ENCODE data around the gene GPC3. TPM values are rescaled to one million over a fixed set of nuclear protein-coding genes. Genes with fewer than 3 reads are reported as not detected.
"Not testable (repeated sequence)": the region's sequence is repeated elsewhere in the genome, so short reads cannot be mapped to it uniquely, and the experiment has no call there.

GPC3 gene
- polyA plus RNA-seq, 4 donors, result 980 to 2,545 (median 1,382) TPM

DNA sequence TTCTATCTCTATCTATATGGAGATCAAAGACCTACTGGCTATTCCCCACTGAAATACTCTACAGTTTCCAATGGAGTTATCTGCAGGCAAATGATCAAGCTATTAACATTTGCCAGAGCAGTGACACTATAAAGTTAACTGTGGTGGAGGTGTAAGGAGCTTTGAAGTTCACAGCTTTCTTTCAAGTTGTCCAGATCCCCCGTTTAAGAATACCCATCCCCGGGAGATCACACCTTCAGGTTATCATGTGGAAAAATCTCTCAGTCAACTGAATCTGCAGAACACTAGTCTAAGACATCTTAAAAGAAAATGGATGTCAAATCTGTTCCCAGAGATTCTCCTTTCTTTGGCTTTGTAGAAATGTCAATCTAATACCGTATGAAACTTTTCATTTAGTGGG, 80.1 kb downstream of the GPC3 start:
- DNase-seq (ENCODE audit: low read depth in 4 of 4, low spot score in 3 of 4), result no peak

DNA sequence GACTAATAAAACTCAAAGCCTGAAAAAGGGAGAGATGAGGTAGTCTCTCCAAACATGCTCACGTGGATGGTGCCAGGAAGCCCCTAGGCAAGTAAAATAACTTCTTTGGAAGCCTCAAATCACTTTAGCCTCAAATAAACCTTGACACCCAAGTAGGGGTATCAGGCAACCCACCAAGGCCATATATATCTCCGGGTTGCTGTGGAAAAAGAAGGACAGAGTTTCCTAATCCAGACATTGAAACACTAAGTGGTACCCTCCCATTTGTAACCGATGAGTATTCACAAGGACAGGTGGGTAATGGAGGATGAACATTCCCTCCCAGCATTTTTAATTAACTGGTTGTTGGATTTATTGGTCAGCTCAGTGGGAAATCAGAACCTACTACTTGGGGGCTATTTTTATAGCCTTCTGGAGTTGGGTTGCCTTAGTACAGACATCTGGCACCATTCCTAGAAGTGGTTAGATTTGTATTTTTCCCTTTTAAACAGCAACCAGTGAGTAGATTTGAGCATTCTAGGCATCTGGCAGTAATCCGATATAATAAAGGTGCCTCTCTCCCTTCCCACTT, 87.7 kb downstream of the GPC3 start:
- peak in 1 of 4 donors; percentile 40 for DNase-seq (ENCODE audit: low read depth in 4 of 4, low spot score in 3 of 4)

DNA sequence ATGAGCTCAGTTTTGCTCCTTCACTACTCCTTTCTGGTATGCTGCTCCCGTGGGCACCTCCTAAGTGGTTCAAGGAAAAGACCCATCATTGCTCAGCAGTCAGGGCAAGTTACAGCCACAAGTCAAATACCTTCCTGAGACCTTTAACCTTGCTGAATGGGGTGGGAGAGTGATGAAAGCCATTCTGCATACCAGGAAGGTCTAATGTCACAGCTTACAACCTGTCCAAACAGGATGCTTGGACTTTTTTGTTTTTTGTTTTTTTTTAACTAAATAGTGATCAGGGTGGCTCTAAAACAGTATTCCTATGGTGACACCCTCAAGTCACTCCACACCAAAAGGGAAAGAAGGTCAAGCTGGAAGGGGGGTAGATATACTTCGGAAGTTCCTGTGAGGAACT, 93.1 kb downstream of the GPC3 start:
- no peak for DNase-seq (ENCODE audit: low read depth in 4 of 4, low spot score in 3 of 4)

DNA sequence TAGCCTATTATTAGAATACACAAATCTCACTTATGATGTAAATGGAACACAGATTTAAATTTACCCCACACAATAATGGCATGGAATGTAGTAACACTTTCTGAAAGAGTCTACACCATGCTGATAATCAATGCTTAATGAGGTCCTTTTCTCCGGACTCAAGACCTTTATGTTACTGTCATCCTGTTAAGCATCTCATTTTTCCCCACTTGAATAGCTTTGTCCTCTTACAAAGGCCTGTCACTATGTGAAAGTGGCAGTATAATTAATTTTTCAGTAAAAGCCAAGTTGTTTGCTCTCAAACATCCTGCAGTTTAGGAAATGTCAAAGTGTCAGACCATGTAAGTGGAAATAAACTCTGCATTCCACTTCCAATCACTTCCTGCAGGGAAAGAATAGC, 96.4 kb downstream of the GPC3 start:
- DNase-seq (ENCODE audit: low read depth in 4 of 4, low spot score in 3 of 4), result no peak

DNA sequence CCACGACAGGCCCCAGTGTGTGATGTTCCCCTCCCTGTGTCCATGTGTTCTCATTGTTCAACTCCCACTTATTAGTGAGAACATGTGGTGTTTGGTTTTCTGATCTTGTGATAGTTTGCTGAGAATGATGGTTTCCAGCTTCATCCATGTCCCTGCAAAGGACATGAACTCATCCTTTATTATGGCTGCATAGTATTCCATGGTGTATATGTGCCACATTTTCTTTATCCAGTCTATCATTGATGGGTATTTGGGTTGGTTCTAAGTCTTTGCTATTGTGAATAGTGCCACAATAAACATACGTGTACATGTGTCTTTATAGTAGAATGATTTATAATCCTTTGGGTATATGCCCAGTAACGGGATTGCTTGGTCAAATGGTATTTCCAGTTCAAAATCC, 97.3 kb downstream of the GPC3 start:
- DNase-seq (ENCODE audit: low read depth in 4 of 4, low spot score in 3 of 4), result not testable (repeated sequence)

DNA sequence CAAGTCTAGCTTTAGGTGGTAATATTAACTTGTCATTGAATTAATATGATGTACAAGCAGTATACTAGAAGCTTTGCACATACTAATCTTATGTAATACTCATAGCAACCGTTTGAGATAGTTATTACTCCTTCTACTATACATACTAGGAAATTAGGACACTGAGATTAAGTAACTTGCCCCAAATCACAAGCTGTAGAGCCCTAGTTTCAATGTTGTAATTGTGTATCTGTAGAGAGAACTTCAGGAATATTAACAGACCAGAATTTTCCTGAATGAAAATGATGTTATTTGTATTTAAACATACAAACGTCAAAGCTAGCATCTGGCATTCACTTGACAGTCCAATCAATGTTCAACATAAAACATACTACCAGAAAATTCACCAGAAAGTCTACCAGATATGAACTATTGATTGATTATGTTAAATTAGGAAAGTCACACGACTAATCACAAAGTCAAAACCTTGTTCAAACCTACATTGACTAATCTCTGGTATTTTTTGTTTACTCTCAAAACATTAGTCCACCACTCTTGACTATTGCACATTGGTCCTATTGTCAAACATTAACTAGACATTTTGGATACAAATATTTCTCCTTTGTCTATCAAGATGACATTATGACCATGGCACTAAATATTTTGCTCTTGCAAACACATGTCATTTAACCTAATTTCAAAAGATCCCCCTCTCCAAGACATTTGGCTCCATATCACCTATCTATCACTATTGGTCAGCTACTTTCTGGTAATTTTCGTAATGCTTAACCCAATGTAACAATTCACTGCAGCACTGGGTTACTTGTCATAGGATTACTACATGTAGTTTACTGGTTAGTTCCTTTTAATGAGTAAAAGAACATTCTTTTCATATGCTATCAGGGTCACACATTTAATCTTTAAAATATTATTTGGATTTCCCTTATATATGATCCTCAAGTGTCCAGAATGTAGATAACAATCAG, 100.7 kb downstream of the GPC3 start:
- DNase-seq (ENCODE audit: low read depth in 4 of 4, low spot score in 3 of 4), result no peak

DNA sequence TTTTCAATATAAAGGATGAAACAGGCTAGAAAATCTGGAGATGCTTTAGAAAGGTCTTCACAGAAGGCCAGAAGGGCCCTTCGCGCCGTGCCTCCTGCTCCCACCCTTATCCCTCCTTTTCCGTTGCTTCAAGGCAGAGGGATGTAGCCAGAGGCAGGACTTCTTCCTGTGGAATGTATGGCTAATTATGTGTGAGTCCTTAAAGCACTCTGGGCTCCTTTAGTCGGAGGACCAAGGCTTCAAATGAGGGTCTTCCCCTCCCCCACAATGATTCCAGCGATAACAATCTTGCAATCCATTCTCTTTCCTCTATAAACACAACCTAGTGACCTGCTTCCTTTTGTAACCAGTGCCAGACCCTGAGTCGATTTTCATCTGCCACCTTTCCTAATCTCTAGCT, 103.5 kb downstream of the GPC3 start:
- no peak for DNase-seq (ENCODE audit: low read depth in 4 of 4, low spot score in 3 of 4)

DNA sequence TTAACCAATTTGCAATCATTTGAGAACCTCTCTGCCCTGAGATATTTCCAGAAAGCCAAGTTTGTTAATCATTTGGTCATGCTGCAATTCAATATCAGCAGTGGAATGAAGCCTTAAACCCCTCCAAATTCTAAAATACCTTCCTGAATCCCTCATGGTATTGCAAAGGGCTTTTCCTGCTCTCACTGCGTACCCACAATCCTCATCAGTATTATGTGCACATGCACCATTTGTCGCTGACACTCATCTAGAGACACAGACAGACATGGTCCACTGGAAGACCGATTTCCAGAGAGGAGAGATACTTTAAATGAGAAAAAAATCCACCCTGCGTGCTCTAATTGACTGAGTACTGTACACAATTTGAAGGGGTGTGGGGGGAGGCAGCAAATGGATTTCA, 104.4 kb downstream of the GPC3 start:
- DNase-seq (ENCODE audit: low read depth in 4 of 4, low spot score in 3 of 4), result no peak

DNA sequence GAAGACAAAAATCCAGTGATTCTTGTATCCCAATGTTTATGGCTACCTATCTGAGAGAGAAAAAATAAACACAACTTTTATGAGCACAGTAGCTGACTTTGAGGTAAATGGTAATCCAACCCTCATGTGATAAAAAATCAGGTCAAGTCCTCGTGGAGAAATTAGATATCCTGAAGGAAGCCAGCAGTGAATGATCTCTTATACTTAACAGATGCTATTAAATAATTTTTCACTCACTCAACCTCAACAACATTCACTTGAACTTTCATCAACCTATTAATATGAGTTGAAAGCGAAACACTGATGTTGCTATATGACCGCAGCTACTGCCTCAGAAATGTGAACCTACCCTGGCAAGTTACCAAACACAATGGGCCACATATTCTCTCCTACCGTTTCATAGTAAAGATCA, 105.4 kb downstream of the GPC3 start:
- DNase-seq (ENCODE audit: low read depth in 4 of 4, low spot score in 3 of 4), result no peak

DNA sequence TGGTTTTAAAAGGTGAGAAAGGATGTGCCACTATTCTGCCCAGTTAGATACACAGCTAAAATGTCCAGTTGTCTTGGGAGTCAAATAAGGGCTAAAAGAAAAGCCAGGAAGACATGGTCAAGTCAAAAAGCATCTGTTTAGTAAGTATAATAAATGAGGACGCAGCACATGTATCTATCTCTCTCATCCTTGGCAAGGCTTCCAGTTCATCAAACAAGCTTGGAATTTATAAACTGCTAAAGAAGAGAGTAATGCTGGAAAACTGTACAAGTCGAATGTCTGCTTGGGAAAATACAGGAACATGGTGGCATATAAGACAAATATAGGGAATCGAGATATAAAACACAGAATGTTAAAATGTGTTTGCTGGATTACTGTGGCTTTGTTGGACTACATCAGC, 106.7 kb downstream of the GPC3 start:
- DNase-seq (ENCODE audit: low read depth in 4 of 4, low spot score in 3 of 4), result no peak

DNA sequence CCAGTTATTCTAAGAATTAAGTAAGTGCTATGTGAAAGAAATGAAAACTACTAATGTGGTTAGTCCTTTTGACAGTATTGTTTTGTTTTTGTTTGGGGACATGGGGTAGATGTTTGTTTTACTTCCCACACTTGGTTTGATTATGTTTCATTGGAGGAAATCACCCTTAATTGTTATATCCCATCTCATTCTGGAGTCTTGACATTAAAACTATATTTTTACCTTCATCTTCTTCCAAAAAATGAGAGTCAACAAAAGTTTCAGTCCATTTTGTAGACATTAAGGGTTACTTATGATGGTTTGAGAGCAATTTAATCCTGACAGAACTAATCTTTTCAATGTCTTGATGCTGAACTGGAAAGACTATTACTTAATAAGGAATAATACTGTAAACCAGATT, 108.7 kb downstream of the GPC3 start:
- DNase-seq (ENCODE audit: low read depth in 4 of 4, low spot score in 3 of 4), result no peak

DNA sequence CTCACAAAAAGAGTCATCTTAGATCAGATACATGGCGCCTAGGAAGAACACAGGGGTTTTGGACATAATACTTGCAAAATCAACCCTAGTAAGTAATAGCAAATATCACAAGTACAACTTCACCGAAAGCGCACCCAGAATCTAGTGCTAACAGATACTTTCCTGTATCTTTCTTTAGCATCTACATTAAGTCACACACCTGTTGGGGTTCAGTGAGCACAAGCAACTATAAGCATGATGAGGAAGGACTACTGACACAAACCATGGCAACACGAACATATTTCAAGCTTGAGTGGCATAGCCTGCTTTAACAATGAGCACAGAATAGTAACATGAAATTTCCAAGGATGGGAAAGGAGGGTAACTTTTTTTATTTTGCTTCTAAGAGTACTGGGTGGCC, 116.1 kb downstream of the GPC3 start:
- DNase-seq (ENCODE audit: low read depth in 4 of 4, low spot score in 3 of 4), result no peak

DNA sequence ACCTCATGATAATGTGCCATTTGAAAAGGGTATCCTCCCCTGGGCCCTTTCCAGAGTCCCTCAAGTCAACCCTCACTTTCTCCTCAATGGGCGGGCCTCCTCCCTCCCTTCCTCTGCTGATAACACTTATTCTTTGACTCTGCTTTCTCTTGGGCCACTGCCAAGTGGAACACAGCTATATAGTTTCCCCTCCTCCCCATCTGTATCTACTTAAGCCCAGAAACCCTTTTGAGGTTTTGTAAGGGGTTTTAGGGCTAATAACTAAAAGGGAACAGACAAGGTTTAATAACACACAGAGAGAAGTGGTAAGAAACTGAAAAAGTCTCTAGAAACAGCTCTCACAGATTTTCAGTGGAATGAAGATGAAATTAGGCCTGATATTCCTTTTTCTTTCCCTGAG, 116.7 kb downstream of the GPC3 start:
- no peak for DNase-seq (ENCODE audit: low read depth in 4 of 4, low spot score in 3 of 4)

DNA sequence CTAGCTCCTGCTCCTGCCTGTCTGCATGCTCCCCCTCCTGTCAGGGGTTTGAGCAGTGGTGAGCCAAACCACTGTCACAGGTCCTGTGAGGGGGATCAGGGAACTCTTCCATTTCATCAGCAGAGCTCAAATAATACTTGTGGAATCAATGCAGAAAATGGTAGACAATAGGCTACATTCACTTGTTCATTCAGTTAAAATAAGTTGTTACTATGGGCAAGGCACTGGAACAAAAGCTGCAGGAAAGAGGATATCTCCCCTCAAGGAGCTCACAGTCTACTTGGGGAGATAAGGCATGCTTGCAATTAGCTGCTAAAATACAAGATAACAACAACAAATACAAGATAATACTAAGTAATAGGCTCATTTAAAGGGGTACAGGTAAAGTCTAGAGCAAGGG, 117.1 kb downstream of the GPC3 start:
- DNase-seq (ENCODE audit: low read depth in 4 of 4, low spot score in 3 of 4), result no peak

DNA sequence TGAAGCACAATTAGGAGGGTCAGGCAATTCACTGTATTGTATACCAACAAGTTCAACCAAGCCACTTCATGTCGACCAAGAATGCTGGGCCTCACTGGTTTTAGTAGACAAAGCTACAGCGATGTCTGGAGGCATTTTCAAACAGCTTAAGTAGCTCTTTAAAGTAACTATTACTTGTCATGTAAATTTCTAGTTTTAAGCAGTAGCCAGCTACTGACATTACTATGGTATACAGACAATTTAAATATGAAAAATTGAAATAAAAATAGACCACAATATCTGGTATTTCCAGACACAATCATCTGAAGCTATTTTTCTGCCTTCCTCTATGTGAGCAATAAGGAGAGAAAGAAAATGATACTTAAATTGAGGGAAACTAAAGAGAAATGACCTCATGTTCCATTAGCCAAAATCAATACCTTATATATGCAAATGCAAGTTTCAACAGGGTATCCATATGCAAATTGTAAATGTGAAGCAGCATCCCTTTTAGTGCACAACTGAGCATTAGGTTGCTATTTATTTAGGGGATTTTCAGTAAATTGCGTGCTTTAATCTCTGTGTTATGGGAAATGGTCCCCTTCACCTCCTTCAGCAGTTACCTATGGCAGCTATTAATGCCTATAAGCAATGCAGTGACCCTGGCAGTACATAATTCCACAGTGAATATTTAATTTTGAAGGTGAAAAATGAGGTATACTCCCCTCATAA, 119.5 kb downstream of the GPC3 start:
- no peak for DNase-seq (ENCODE audit: low read depth in 4 of 4, low spot score in 3 of 4)

DNA sequence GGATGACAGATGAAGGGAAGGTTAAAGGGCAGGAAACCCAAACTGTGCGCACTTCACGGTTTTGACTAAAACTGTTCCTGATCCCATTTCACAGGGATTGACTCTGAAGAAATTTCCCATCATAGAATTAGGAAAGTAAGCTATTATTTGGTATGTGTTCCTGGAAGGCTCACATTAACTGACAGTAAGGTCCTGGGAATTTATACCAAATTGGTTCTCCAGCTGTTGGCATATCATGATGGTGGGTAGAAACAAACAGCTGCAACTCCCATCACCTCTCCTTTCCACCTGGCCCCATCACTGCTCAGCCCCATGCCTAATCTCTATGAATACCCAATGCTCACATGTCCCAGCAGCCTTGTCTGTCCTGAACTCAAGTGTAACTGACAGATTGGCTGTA, 121.2 kb downstream of the GPC3 start:
- DNase-seq (ENCODE audit: low read depth in 4 of 4, low spot score in 3 of 4), result no peak

DNA sequence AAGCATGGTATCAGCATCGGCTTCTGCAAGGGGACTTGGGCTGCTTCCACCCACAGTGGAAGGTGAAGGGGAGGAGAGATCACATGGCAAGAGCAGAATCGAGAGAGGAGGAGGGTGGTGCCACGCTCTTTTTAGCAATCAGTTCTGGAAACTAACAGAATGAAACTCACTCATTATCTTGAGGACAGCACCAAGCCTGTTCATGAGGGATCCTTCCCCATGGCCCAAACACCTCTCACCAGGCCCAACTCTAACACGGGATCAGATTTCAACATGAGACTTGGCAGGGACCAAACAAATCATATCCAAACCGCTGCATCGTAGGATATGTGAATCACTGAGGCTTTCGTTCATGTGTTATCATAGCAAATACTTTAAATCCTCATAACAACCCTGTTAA, 125.5 kb downstream of the GPC3 start:
- DNase-seq (ENCODE audit: low read depth in 4 of 4, low spot score in 3 of 4), result no peak

DNA sequence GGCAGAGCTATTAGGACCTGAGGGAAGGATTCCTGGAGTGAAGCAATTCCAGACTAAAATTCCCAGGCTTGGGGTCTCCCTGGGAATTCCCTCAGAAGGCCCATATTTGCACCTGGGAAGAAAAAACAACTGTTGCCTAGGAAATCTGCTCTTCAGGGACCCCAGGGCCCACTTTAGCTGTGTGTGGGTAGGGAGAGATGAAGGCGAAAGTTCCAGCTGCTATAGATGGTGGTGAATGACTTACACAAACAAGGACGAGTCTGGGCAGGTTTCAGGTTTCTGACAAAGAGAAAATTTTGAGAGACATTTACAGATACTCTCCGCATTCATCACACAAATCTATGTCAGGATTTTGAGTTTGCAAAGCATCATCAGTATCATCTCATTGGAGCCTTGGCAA, 126.1 kb downstream of the GPC3 start:
- no peak for DNase-seq (ENCODE audit: low read depth in 4 of 4, low spot score in 3 of 4)

DNA sequence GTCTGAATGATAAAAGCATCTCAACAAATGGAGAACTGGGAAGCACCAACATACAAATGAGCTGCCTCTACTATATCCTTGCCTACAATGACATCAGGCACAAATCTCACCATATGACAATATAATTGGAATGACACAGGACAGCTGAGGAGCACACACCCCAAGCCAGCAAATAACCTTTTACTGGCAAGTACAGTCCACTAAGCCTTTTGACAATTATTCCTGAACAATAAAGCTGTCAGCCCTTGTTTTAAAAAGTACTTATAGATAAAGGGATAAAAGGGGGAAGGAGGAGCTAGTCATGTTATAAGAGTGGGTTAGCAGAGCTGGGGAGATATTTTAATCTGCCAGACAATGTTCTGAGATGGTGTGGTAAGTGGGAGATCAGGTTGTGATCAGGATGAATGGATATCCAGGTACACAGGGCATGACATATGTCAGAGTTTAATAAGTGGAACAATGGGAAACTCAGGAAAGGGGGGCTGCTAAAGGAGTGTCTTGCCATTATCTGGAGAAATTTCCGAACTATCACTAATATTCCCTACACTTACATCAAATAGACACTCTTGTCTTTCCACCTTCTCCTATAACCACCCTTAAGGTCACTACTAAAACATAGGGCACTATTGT, 127.6 kb downstream of the GPC3 start:
- no peak for DNase-seq (ENCODE audit: low read depth in 4 of 4, low spot score in 3 of 4)

DNA sequence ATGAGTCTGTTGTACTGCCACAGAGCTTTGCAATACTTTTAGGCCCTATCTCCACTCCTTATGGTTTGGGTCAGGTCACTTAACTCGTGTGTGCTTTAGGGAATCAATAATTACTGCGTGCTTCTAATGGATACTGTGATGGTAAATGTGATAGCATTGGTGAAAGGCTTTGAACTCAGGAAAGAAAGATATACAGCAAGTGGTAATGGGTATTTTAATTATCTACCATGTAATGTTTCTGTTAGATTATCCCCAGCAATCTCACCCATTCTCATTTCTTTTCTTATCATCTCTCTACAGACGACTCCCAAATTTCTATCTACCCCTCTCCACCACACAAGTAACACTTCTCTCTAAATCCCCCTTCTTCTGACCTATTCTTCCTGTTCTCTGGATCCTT, 128.6 kb downstream of the GPC3 start:
- no peak for DNase-seq (ENCODE audit: low read depth in 4 of 4, low spot score in 3 of 4)

DNA sequence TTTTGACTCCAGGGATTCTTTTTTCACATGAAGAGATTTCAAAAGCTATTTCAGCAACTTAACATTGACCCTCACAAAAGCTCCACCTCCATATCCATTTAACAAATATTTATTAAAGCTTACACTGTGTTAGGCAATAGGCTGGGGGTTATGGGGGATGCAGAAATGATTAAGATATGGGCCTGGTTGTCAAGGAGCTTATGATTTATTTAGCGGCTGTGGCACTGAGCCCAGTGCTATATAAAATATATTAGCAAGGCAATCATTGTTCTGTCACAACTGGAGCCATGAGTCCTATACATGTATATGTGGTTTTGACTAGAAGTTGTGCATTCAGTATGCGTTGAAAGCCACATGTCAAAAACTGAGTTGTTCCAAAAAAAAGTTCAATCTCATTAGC, 131.1 kb downstream of the GPC3 start:
- no peak for DNase-seq (ENCODE audit: low read depth in 4 of 4, low spot score in 3 of 4)

All from left renal pelvis (tissue), 4 donors.